Dedifferentiated amniotic fluid mesenchymal stem cell (primary cell): ENCODE measurements around the gene DACH2.

Experiments
- DNase-seq: peaks from one replicate; pipeline ENCODE4 v3.0.0-alpha.2; 2016; ENCODE audit errors: extremely low spot score

DACH2 gene

DNA sequence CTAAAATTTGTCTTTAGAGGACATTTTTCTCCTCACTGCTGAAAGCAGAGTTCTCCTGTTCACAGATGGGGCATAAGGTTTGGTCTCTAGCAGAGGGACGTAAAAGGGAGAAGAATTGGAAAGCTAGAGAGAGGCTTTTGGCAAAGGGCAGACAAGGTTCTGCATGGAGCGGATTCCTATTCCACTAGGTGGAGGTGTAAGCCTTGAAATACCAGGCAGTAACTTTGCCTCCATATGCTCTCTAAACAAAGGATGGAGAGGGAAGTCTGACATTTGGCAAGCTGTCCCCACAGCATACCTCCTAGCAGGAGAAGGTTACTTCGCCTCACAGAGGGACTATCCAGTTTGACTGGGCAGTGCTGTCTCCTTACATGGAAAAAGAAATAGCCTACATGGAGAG lies 174.7 kb downstream of the DACH2 start:
- DNase-seq = no peak

- no peak for DNase-seq
These were observed 180.9 kb downstream of the DACH2 start for GRCh38 chrX:86329174-86329573.

DNA sequence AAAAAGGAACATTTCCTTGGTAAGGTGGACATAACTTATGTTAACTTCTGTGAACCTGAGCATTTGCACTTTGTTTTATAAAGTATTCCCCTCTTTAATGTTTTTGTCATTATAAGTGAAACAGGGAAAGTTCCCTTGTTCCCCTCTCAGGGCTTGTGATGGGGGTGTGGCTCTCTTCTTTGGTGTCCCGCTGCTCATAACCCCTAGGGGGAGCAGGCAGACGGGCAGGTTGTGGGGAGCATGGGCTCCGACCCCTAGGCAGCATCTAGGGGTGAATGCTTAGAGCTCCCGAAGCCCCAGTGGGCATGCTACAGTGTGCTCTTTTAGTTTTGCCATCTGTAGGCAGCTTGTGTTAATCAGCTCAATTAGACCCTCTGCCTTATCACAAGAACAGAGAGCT lies 200.4 kb downstream of the DACH2 start:
- no peak for DNase-seq

- DNase-seq = no peak
These were observed 200.9 kb downstream of the DACH2 start for GRCh38 chrX:86349115-86349514.

GRCh38 chrX:86369847-86370630 lies 221.8 kb downstream of the DACH2 start:
- no peak for DNase-seq

DNA sequence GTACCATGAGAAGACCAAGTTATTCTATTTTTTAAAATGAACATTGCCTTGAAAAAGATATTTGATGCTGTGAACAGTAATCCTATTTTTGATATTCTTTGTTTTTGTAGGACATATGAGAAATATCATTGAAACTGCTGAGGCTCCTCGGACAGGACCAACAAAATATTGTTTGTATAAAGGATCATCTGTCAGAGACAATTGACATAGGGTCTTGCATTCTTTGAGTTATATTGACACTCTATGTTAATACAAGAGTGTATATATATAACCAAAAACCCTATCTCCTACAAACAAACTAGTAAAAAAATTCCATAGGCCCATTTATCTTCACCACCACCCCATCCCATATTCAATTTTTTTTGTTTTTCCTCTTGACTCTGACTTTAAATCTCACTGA lies 222.7 kb downstream of the DACH2 start:
- no peak for DNase-seq

DNA sequence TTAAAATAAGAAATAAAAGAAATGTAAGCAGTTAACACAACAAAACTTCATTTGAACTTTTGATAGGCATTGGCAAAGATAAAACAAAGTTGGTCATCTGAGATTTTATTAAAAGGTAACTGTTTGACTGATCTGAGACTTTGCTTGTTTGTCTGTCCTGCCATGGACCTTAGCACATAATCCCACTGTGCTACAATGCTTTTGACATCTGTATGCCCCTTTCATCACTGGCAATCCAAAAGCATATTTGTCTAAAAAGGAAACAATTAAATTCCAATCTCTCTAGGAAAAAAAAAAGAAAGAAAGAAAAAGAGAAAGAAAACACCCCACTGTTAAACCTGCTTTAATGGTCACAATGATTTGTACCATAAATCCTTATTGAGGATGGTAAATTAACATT lies 231.0 kb downstream of the DACH2 start:
- DNase-seq = no peak

GRCh38 chrX:86383681-86384540 lies 235.7 kb downstream of the DACH2 start:
- DNase-seq = no peak

- DNase-seq = no peak
These were observed 259.1 kb downstream of the DACH2 start for GRCh38 chrX:86407371-86407770.

DNA sequence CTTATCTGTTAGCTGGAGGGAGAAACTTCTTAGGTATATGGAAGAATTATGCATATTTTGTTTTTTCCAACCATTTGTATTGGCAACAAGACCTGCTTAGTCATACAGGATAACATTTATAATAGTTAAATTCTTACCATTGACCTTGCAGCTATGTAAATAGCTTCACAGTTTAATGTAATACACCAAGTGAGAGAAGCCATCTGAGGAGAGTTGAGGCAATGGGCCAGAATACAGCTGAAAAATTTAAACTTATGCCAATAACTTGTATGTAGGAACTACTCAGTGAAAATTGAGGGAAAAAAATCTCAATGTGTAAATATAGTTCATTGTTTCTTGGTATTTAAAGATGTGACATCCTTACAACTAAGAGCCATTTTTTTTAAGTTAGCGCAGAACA lies 273.5 kb downstream of the DACH2 start:
- DNase-seq = no peak

GRCh38 chrX:86436116-86436515 lies 287.9 kb downstream of the DACH2 start:
- no peak for DNase-seq

- DNase-seq = no peak
These were observed 307.2 kb downstream of the DACH2 start for GRCh38 chrX:86455495-86455894.

GRCh38 chrX:86460760-86461159 lies 312.5 kb downstream of the DACH2 start:
- no peak for DNase-seq

DNA sequence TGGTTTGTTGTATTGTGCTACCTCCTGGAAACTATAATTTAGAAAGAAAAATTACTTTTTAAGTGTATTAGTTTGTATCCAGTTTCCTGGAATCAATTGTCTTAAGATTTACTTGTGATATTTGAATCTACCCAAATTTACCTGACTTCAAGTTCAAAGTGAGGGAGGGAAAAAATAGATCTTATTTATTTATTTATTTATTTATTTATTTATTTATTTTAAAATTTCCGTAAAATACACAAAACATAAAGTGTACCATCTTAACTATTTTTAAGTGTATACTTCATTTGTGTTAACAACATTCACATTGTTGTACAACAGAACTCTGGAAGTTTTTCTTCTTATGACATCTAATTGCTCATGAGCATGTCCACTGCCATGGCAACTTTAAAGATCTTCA lies 356.0 kb downstream of the DACH2 start:
- DNase-seq = no peak

DNA sequence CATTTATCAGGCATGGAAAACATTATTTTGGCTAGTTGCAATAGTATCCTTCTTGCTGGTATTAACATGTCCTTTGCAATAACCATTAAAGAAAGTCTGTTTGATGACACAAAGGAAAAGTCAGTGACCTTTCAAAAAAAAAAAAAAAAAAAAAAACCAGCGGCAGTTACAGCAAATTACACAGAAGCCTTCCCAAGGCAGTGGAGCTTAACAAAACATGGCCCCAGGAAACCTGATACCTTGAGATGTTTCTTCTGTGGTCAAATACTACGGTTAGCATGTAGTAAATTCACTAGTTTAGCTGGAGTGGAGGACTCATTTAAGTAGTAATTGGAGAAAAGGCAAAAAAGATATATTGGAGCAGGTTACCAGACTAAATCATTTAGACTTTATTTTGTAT lies 359.1 kb downstream of the DACH2 start:
- no peak for DNase-seq

DNA sequence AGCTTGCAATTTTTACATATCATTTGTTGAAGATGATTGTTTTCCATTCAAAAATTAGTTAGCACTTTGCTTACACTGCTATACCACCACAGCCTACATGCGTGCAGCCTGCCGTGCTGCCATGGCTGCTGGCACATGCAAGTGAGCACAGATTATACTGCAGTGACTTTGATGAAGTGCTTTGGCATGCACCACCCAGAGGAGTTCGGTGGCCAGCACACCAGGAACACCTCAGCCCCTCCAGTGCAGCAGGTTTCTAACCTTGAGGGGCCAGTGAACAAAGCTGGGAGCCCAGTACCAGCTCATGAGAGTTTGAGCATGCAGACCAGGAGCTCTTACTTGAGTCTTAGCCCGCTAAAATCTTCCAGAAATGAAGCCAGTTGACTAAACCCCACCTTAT lies 431.5 kb downstream of the DACH2 start:
- no peak for DNase-seq

GRCh38 chrX:86604607-86605006 lies 456.4 kb downstream of the DACH2 start:
- no peak for DNase-seq

DNA sequence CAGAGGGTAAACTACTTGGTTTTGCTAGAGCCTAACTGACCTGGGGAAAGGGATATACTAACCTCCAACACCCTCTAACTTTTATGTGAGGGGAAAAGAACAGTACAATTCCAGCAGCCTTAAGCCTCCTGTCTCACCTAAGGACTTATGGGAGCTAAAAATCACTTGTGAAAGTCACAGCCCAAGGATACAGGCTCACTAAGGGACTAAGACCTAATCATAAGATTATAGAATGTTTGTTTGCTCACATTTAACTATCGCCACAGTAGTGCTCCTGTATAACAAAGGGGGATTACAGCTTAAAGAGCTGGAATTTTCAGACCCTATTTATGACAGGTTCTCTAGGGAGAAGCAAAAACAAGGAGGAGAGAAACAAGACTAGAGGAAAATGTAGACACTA lies 548.7 kb downstream of the DACH2 start:
- DNase-seq = no peak

- no peak for DNase-seq
These were observed 563.4 kb downstream of the DACH2 start for GRCh38 chrX:86711531-86712180.

DNA sequence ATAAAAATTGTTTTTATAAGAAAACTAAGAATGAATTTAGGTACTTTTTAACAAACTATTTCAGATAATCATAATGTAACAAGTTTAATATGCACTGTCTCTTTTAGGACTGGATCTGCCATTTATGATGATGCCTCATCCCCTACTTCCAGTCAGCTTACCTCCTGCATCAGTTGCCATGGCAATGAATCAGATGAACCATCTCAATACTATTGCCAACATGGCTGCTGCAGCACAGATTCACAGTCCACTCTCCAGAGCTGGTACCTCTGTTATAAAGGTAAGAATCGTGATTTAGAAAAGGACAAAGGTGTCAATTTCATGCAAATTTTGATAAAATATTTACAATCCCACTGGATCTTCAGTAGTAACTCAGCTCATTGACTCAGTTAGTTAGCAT lies 566.2 kb downstream of the DACH2 start:
- no peak for DNase-seq

GRCh38 chrX:86724277-86724676 lies 576.0 kb downstream of the DACH2 start:
- DNase-seq = no peak

DNA sequence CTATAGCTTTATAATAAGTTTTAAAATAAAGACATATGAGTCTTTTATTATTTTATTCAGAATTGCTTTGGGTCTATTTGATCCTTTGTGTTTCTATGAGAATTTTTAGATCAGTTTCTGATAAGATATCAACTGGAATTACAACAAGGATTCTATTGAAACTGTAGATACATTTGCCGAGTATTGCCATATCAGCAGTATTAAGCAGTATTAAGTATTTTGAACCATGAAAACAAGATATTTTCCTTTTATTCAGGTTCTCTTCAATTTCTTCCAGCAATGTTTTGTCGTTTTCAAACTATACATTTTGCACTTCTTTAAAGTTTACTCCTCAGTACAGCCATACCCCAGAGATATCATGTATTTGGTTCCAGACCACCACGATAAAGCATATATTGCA lies 598.8 kb downstream of the DACH2 start:
- DNase-seq = no peak

GRCh38 chrX:86805241-86805640 lies 657.0 kb downstream of the DACH2 start:
- no peak for DNase-seq
